ENCODE results near the gene SLC22A4. TPM values are rescaled to one million over a fixed set of nuclear protein-coding genes. Genes with fewer than 3 reads are reported as not detected.

Gene SLC22A4
- total RNA-seq, 4 donors from 2014 or later, result 1.9 to 4.2 (median 2.5) TPM

DNA sequence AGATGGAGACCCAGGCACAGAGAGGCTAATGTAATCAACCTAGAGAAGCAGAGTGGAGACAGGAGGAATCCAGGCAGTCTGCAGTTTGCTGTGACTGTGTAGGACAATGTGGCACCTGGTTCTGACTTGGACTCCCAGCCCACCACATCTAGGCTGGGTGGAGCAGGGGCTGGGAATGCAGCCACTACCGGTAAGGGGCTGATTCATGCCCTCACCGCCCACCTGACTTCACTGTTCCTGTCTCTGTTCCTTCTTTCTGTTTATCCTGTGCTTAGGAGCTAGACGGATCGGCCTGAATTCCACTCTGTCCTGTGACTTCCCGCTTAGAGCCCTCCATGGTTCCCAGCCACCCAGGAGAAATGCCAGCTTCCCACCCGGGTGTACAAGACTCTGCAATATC, 34.1 kb upstream of the SLC22A4 start:
- DNase-seq (ENCODE audit: low spot score in 2 of 2), result no peak
- H3K4me1 ChIP-seq, result peaks cover 0 to 84% (median 59%) of the 10 kb centered on the region in 4 donors
- 22 to 30% methylated on average over 6 of the region's 6 CpGs for WGBS, 2 donors

DNA sequence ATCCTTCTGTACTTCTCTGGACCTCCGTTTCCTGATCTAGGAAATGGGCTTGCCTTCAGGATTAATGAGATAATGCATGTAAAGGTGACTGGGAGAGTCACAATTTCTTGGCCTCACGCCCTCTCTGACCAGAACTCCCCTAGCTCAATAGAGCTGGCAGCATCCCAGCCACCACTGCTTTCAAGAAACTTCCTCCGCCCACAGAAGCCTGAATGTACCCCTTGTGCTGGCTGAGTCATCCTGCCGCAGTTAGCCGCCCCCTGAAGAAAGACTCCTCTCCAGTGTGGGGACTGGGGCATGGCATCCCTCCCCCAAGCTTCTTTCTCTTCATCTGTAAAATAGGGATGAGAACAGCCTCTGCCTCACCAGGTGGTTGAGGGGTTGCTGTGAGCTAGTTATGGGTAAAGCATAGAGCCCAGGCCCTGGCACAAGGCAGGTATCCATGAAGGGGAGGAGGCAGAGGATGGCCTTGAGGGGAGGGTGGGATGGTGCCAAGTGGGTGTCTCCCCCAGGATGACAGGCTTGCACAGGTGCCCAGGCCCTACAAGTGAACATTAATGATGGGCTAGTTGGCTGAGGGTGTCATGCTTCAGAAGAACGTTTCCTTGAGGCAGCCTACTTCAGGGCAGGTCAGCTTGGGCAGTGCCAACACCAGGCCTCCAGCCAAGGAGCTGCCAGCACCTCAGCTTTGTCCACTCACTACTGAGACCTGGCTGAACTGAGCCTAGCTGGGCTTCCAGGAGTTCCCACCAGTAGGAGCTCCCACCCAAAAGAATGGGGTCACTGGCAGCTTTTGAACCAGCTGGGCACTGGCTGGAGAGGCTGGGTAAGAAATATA, 33.3 kb upstream of the SLC22A4 start:
- peaks cover 0 to 8% (median 0%) of the 10 kb centered on the region in 3 donors for H3K36me3 ChIP-seq
- DNase-seq (ENCODE audit: low spot score in 2 of 2), result peak; percentile 69 to 75
- H3K27me3 ChIP-seq, result no peaks in the 10 kb centered on the region
- no peaks in the 10 kb centered on the region for H3K9me3 ChIP-seq
- H3K27ac ChIP-seq, result peak overlapping the region; percentile 91 to 98 (median 96)
- peak overlapping the region in 1 of 4 donors; percentile 75 for H3K4me3 ChIP-seq
- TF ChIP-seq POLR2A (IDR thresholded peaks at IDR 0.05), result peak in 1 of 2 donors; percentile 13
- TF ChIP-seq EP300 (IDR thresholded peaks at IDR 0.05), result peak in 1 of 2 donors; percentile 81
- TF ChIP-seq, protein P1, sequence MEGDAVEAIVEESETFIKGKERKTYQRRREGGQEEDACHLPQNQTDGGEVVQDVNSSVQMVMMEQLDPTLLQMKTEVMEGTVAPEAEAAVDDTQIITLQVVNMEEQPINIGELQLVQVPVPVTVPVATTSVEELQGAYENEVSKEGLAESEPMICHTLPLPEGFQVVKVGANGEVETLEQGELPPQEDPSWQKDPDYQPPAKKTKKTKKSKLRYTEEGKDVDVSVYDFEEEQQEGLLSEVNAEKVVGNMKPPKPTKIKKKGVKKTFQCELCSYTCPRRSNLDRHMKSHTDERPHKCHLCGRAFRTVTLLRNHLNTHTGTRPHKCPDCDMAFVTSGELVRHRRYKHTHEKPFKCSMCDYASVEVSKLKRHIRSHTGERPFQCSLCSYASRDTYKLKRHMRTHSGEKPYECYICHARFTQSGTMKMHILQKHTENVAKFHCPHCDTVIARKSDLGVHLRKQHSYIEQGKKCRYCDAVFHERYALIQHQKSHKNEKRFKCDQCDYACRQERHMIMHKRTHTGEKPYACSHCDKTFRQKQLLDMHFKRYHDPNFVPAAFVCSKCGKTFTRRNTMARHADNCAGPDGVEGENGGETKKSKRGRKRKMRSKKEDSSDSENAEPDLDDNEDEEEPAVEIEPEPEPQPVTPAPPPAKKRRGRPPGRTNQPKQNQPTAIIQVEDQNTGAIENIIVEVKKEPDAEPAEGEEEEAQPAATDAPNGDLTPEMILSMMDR (IDR thresholded peaks at IDR 0.05), result no peak
- H3K4me1 ChIP-seq, result peaks cover 0 to 88% (median 68%) of the 10 kb centered on the region in 4 donors
- 16 to 21% methylated on average over 5 to 6 of the region's 6 CpGs for WGBS, 2 donors

More for the DNA sequence above, 34.1 kb upstream of the SLC22A4 start:
- no peaks in the 10 kb centered on the region for H3K9me3 ChIP-seq
- peaks cover 0 to 8% (median 0%) of the 10 kb centered on the region in 3 donors for H3K36me3 ChIP-seq
- peak overlapping the region in 2 of 4 donors; percentile 75 to 86 for H3K4me3 ChIP-seq
- TF ChIP-seq, protein P1 (IDR thresholded peaks at IDR 0.05), result no peak
- no peak for TF ChIP-seq EP300 (IDR thresholded peaks at IDR 0.05)
- no peak for TF ChIP-seq POLR2A (IDR thresholded peaks at IDR 0.05)
- peak overlapping the region; percentile 91 to 98 (median 96) for H3K27ac ChIP-seq
- no peaks in the 10 kb centered on the region for H3K27me3 ChIP-seq

DNA sequence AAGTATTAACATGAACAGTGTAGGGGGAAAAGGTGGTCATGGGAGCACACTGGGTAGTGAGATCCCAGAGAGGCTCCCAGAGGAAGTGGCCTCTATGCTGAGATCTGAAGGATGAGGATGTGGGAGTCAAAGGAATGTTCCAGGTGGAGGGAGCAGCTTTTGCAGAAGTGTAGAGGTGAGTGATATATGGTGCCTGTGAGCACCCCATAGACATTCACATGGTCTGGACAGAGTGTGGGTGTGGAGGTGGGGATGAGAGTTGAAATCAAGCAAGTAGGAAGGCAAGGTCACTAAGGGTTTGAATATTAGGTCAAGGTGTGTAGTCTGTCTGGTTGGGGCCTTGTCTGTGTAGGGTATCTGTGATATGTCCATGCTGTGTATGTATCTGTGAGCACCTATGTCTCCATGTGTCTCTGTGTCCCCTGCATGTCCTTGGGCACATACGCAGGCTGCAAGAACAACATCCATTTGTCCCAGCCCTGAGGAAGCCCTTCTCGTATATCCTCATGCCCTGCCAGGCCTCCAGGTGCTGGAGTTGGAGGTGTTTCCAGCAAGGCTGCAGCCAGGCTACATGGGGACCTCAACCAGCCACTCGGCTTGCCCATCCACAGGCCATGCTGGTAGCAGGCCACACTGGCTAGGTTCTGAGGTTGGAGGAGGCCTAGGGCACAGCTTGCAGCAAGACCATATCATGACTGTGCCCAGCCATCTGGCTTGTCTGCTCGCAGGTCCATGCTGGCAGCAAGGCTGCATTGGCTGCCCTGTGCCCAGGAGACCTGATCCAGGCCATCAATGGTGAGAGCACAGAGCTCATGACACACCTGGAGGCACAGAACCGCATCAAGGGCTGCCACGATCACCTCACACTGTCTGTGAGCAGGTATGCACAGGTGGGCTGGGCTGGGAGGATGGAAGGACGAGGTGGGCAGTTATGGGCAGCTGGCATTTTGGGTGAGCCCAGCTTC, 32.0 kb upstream of the SLC22A4 start:
- no peaks in the 10 kb centered on the region for H3K9me3 ChIP-seq
- DNase-seq (ENCODE audit: low spot score in 2 of 2), result peak in 1 of 2 donors; percentile 3
- WGBS, 2 donors, result 80 to 89% methylated on average over 5 to 7 of the region's 7 CpGs
- peaks cover 0 to 13% (median 0%) of the 10 kb centered on the region in 3 donors for H3K36me3 ChIP-seq
- TF ChIP-seq EP300 (IDR thresholded peaks at IDR 0.05) (no peak), POLR2A (IDR thresholded peaks at IDR 0.05) (no peak)
- TF ChIP-seq, protein P1 (IDR thresholded peaks at IDR 0.05), result no peak
- H3K4me3 ChIP-seq, result no peak overlapping the region
- H3K27me3 ChIP-seq, result no peaks in the 10 kb centered on the region
- H3K27ac ChIP-seq, result peak overlapping the region; percentile 91 to 98 (median 96)
- peaks cover 0 to 94% (median 77%) of the 10 kb centered on the region in 4 donors for H3K4me1 ChIP-seq

DNA sequence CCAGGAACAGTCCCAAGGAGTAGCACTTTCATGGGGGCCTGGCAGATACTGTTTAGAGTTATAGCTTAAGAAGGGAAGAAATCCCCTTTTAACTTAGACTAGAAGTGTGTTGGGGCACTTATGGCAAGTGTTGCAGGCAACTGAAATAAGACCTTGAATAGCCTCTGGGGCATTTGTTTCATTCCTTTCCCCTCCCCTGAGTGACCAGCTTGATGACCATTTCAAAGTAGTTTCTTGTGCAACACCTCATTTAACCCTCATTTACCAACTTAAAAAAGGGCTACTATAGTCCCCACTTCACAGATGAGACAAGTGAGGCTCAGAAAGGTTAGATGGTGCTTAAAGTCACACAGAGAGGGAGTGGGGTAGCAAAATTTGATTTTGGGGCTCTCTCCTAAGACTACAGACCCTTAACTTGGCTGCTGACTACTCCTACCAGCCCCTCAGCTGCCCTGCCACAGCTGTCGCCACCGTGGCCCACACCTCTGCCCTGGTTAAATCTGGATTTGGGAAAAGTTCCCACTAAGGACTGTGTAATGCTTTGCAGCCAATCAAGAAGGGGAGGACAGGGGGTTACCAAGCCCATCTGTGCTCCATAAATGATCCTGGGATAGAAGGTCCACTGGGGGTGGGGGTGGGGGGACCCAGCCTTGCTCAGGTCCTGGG, 31.2 kb upstream of the SLC22A4 start:
- TF ChIP-seq, protein P1 (IDR thresholded peaks at IDR 0.05), result no peak
- TF ChIP-seq EP300 (IDR thresholded peaks at IDR 0.05) (no peak), POLR2A (IDR thresholded peaks at IDR 0.05) (no peak)
- no peaks in the 10 kb centered on the region for H3K27me3 ChIP-seq
- peaks cover 0 to 13% (median 0%) of the 10 kb centered on the region in 3 donors for H3K36me3 ChIP-seq
- 91 to 100% methylated on average over 1 to 2 of the region's 2 CpGs for WGBS, 2 donors
- no peak overlapping the region for H3K4me3 ChIP-seq
- H3K4me1 ChIP-seq, result peaks cover 0 to 100% (median 85%) of the 10 kb centered on the region in 4 donors
- no peaks in the 10 kb centered on the region for H3K9me3 ChIP-seq
- H3K27ac ChIP-seq, result peak overlapping the region; percentile 85 to 98 (median 92)
- peak in 1 of 2 donors; percentile 3 for DNase-seq (ENCODE audit: low spot score in 2 of 2)
